DMS153 treated with DMSO at 0.1 percent for 48 hours (cell line): Measurements from ENCODE around the gene TMEM269.

Source experiments
- DNase-seq: peaks from one replicate; lab custom pipeline; 2025; ENCODE audit not compliant: unreplicated experiment; lab: John Stamatoyannopoulos, UW

Gene TMEM269

DNA sequence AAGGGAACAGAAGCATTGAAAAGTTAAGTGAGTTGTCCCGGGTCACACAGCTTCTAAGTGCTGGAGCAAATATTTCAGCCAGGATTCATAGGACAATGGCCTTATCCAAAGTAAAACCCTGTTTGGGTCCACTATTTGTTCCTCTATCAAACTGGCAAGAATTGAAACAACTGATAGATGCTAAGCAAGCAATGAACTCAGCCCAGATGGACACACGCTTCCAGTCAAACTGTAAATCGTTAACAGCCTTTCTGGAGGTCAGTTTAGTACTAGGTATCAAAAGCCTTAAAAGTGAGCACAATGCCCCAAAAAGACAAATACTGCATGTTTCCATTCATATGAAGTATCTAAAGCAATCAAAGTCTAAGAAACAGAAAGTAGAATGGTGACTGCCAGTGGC, 33.2 kb downstream of the TMEM269 start:
- DNase-seq, result no peak

DNA sequence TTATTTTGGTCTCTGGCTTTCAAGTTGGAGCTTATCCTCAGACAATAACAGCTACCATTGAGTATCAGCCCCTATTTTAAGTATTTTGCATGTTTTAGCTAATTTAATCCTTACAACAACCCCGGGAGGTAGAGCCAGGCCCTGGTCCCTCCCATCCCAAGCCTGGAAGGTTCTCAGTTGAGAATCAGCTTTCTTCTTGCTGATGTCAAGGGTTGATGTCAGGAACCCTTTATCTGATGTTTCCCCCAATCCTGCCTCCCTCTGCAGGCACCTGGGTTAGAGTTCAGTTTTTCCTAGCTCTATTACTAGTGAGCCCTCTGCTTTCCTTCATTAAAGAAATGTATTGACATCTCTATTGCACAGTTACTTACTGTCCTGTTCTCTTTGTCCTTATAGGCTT, 36.0 kb downstream of the TMEM269 start:
- no peak for DNase-seq

DNA sequence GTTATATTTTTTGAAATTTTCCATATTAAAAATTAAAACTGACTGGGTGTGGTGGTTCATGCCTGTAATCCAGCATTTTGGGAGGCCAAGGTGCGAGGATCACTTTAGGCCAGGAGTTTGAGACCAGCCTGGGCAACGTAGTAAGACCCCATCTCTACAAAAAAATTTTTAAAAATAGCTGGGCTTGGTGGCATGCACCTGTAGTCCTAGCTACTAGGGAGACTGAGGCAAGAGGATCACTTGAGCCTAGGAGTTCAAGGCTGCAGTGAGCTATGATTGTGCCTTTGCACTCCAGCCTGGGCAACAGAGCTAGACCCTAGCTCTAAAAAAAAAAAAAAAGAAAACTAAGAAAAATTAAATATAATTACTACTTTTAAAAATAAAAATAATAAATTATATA, 36.9 kb downstream of the TMEM269 start:
- no peak for DNase-seq

DNA sequence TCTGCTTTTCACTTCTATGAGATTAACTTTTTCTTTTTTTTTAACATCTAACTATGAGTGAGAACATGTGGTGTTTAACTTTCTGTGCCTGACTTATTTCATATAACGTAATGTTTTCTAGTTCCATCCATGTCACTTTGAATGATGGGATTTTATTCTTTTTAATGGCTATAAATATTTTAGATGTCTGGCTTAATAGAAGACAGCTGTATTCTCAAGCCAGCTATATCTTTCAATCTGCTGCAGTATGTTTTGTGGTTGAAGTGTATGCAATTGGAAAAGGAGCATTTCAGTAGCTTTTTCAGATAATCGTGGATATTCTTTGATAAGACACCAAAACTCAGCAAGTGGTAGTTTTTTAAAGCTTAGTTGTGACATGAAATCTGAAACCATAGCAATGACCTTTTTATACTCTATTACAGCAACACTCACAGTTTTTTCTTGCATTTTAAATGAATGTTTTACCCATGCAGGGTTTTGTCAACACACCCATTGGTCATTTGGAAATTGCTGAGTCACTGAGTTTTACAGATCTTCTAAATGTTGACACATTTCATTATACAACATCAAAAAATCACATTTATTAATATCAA, 38.1 kb downstream of the TMEM269 start:
- no peak for DNase-seq

DNA sequence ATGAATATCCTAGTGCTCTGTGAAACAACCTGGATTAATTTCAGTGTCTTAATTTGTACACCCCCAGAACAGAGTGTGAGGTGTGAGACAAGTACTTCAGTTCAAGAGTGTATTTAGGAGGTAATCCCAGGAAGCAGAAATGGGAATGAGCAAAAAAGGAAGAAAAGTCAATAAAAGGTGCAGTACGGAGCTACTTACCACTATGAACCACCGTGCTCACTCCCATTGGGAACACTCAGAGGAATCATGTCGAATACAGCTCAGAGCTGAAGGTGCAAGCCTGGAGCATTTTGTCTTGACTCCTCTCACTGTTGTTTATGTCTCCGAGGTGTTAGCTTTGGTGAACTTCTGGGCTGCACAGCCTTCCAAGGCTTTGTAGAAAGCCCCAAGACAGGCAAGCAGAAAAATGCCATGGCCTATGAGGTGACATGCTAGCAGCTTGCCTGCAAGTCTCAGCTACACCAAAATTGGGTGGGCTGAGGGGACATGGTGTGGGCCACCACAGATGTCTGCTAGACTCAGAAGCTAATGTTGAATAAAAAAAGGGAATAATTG, 39.8 kb downstream of the TMEM269 start:
- no peak for DNase-seq

DNA sequence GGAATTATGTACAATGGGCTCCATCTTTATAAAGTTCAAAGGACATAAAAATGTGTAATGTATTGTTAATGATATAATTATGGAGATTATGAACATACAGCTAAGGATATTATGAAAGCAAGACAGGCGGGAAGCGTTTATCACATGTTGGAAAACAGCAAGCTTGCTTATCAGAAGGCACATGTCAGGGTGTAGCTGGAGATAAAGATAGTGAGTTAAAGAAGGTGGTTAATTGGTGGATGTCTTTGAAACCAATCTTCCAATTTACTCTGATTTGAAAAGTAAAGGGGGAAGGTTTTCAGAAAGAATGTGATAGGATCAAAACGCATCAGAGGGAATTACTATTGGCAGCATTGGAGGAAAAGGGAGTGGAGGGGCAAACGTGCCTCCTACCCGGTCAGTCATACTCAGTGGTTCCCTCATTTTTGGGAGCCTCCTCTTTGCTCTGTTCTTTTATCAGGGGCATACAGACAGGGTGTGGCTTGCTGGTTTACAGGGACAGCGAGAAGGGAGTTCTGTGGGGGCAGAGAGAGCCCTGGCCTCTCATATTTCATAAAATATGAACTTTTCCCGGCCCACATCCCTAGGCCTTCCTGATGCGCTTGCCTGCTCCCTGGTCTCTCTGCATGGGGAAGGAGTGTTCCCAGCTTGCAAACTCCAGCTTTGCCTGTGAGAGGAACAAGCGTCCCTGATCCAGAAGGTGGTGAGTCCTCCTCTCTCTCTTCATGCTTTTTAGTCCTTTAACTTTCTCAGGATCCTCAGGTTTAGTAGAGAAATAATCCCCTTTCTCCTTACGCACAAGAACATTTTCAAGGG, 40.5 kb downstream of the TMEM269 start:
- no peak for DNase-seq

DNA sequence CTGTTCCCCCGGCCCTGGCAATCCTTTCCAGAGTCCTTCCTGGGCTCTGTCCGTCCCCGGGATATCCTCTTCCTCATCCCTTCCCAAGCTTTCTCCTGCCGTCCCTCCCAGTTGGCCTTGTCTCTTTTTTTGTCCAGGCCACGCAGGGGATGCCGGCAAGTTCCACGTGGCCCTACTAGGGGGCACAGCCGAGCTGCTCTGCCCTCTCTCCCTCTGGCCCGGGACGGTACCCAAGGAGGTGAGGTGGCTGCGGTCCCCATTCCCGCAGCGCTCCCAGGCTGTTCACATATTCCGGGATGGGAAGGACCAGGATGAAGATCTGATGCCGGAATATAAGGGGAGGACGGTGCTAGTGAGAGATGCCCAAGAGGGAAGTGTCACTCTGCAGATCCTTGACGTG, 45.8 kb downstream of the TMEM269 start:
- no peak for DNase-seq

DNA sequence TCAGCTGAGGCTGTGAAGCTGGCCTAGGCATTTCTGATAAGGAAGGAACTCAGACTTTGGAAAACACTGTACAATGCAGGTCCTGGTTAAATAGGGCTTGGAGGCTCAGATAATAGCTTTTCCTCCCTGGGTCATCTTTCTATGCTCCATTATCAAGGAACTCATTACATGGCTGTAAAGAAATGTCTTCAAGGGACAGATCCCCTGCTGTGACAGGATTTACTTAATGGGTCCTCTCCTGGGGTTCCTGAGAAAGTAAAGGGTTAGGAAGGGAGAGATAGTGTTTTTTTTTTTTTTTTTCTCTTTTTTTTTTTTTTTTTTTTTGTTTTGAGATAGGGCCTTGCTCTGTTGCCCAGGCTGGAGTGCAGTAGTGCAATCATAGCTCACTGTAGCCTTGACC, 46.5 kb downstream of the TMEM269 start:
- no peak for DNase-seq

DNA sequence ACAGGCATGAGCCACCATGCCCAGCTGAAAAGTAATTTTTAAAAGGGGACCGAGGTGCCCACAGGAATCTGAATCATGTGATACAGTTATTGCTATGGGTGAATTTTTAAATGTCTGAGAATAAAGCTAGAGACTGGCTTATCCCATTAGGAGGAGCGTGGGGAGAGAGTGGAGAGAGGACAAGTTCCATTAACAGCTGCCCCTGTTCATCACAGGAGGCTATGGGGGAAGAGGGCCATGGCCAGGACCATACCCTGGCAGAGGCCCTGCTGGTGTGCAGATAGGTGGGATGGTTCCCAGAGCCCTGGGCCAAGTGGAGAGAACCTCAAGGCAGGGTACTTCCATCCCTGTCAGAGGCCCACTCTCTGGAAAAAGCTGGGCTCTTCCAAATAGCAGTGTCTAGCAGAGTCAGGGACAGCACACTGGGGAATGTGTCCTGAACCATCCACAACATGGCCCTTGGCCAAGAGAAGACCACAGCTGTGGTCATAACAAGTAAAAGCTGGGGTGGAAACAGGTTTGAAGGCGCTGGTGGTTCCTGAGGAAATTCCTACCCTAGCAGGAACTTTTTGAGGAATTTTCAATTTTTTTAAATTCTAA, 48.0 kb downstream of the TMEM269 start:
- DNase-seq, result no peak

DNA sequence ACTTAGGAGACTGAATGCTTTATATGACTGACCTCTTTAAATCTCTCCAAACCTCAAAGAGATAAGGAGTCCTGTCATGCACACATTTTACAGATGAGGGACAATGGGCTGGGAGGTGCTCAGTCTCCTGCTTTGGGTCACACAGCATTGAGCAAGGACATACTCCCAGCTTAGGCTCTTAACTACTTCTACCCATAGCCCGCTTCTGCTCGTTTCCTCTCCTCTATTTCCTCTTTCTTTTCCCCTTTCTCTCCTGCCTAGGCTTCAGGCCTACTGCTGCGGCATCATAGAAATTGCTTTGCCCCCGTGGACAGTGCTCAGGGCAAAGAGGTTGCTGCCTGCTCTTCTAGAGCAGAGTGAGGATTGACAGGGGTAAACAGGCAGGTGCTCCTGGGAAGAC, 49.2 kb downstream of the TMEM269 start:
- no peak for DNase-seq

DNA sequence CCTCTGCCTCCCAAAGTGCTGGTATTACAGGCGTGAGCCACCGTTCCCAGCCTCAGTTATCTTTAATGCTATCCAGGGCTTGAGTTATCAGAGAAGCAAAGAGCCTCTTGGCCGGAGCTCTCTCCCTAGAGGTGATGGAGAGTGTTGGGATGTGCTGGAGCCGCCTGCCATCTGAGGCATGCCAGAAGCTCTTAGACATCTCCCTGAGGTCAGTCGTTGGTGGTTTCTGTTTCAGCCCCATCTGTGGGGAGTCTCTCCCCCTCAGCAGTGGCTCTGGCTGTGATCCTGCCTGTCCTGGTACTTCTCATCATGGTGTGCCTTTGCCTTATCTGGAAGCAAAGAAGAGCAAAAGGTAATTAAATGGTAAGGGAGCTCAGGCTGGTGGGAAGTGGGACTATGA, 50.0 kb downstream of the TMEM269 start:
- DNase-seq, result no peak

DNA sequence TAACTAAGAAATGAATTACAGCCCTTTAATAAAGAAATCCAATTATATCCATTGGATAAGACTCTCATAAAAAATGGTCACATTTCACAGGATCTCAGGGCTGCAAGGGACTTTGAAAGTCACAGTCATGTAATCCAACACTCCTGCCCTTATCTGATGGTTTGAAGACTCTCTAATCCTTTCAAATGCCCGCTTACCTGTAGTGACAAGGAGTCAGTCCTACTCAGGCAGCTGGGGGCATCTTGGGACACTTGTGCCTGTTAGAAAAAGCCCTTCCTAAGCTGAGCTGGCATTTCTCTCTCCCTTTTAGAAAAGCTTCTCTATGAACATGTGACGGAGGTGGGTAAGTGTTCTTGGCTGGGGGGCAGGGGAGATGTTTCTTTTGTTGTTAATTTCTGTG, 50.6 kb downstream of the TMEM269 start:
- DNase-seq, result no peak

DNA sequence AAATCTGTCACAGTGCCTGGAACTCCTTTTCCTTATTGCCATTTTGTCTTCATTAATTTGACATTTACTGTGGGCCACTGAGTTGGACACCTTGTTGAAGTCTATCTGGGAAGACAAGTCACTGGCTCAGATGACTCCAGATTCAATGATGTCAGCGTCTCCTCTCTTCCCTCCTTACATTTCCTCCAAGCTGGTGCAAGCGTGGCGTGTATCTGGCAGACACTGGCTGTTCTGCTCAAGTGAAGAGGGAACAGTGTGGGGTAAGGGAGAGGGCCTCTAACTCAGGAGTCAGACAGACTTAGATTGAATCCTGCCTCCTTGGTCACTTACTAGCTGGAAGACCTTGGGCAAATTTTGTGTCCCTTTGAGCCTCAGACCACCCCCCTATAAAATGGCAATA, 52.9 kb downstream of the TMEM269 start:
- no peak for DNase-seq

DNA sequence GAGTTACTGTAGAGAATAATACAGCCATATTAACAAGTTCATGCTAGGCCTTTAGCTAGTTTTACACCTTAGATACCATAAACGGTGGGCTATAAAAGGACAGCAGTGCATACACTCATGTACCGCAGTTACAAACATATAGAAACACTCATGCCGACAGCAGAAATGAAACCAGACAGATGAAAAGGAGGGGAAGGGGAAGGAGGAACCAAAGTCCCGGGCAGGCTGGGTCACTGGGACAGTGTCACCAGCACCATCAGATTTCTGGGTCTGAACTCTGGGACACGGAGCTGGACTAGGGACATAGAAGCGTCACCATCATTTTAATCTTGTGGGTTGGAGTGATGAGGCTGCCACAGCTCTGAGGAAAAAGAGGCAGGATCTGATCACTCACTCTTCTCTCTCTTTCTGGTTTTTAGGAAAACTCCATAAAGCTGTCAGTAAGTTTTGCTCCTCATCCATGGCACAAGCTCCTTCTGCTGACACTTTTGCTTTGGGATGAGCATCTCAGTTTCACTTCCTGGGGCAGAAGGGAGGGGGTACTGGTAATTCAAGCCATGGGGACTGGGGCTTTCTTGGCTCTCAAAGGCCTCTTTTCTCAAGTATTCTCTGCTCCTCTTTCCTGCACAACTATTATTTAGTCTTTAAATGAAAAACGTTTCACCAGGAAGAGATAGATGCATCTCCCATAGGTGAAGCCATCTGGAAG, 53.8 kb downstream of the TMEM269 start:
- DNase-seq, result no peak

DNA sequence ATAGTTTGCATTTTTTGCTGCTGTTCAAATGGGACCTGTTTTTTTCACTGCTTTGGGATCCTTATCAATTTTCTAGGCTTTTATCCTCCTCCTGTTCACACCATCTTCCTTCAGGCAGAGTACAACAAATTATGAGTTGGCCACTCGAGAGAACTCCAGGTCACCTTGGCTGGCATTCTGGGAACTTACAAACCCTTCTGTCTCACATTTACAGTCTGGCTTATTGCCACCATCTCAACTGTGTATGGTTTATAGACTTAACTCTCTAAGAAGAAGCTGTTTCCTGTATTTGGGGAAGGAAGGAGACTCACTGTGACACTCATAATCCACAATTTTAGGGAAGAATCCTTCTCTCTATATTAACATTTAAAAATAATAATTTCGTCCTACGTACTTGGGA, 56.2 kb downstream of the TMEM269 start:
- no peak for DNase-seq

DNA sequence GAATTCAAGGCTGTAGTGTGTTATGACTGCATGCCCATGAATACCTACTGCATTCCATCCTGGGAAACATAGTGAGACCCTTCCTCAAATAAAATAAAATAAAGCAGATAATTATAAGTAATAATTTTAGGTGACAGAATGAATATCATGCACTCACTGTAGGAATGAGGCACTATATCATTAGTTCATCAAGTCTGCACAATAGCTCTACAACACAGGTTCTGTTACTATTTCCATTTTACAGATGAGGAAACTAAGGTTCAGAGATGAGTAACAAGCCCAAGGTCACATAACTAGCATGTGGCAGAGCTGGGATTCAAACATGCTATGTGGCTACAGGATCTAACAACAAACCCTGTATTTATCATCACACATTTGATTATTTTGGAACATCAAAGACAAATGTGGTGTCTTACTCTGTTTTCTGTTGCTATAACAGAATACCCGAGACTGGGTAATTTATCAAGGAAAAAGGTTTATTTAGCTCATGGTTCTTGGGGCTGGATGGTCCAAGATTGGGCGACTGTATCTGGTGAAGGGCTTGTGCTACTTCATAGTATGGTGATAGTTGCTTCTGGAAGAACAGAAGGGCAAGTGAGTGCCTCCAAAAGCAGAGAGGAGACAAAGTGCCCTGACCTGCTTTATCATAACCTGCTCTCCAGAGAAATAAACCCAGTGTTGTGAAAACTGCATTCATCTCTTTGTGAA, 56.8 kb downstream of the TMEM269 start:
- no peak for DNase-seq

DNA sequence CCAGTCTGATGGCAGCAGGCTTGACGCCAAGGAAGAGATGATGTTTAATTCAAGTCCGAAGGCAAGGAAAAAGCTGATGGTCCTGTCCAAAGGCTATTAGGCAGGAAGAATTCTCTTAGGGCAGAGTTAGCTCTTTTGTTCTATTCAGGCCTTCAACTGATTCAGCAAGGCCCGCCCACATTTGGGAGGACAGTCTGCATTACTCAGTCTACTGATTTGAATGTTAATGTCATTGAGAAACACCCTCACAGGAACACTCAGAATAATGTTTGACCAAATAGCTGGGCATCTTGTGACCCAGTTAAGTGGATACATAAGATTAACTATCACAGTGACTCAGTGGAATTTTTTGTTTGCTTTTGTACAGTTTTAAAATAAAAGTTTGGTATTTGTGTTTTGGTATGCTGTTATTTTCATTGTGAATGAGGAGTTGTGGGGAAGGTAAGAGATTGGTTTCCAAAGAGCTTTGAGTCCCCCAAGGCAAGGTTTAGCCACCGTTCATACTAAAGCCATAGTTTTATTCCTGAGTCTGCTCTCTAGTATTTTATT, 59.9 kb downstream of the TMEM269 start:
- no peak for DNase-seq

DNA sequence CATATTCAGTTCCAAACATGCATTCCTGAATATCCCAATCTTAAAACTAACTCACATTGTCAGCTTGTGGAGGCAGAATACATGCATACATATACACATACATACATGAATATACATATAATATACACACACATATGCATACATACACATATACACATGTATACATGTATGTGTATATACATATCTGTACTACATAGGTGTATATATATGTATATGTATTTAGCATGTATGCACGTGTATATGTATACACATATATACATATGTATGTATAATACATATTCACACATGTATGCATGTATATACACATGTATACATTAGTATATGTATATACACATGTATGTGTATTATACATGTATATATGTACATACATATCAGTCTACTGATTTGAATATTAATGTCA, 60.4 kb downstream of the TMEM269 start:
- DNase-seq, result no peak

DNA sequence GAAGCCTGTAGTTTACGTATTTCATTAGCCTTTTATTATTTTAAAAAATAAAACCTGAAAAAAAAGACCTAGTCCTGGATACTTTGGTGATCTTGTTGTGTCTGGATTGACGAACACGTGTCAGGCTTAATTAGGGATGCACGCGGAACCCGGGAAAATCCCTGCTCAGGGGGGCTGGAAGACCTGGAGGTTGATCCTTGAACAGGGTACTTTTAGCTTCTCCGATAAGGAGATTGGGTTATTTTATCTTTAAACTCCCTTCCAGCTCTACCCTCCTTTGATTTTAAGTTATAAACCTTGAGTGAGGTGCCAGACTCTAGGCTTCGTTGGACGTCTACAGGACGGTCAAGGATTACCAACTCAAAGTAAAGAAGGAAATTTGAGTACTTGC, 61.1 kb downstream of the TMEM269 start:
- peak; percentile 70 for DNase-seq

DNA sequence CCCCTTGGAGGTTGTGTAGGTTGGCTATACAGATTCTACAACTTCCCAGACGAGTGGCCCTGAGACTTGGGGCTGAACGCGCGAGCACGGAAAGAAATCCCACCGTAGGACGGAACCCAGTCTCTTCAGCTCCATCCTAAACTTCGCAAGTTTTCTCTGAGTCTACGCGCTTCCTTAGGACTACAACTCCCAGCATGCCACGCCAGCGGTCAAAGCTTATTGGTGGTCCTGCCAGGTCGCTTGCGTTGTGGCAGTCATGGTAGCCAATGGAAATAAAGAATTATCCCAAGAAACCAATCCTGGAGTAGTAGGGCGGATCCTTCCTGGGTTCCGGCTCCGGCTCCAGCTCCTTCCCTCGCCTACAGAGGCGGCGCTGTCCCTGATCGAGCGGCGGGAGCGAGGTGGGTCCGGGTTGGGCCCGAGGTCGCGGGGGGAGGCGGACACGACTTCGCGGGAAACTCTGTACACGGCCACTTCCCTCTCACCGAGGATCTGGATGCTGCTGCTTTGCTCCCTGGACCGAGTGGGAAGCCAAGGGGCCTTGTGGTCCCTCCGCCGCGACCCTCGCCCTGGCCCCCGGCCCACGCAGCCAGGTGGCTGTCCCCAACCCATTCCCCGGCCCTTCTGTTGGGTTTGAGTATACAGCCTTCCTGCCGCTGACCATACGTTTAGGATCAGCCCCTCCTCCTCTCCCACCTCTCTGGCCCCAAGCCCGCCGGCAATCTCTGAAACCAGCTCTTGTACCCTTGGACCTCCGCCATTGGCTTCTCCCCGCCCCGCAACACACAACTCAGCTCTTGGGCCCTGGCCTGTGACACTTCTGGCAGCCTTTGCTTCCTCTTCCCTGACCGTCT, 61.7 kb downstream of the TMEM269 start, which contains the start of gene ZNF691:
ZNF691 (plus strand) TSS at position 357 of the 854 bp plus-strand sequence. CDS start 3,046 bp downstream, outside the sequence.
- peak; percentile 98 for DNase-seq
